ENCODE measurements around the gene NSMCE4A.

GRCh38 chr10:121988361-121989324 is 13.6 kb upstream of the NSMCE4A start, which contains the start of gene TACC2:
- TF ChIP-seq CTCF (IDR thresholded peaks at IDR 0.05) (no peak), POLR2A (IDR thresholded peaks at IDR 0.05) (no peak), EP300 (IDR thresholded peaks at IDR 0.05) (no peak), POLR2AphosphoS5 (IDR thresholded peaks at IDR 0.05) (peak; percentile 34 to 52 (median 46))

Data from sigmoid colon (tissue), 4 donors.